HCT116 (cell line): ENCODE measurements around the gene SHROOM3. TPM values are rescaled to one million over a fixed set of nuclear protein-coding genes. Genes with fewer than 3 reads are reported as not detected.

Source experiments
- ATAC-seq: fragments of 200-7000 bp; cut with Tn5 transposase; 2 replicates; pipeline ENCODE4 v1.9.1; 2020; ENCODE audit warnings: mild to moderate bottlenecking, moderate library complexity
- BruUV-seq: library from RNA; stranded (reverse); fragments of 400-500 nt; replicated peaks from 2 replicates; lab custom pipeline; 2021; lab: Mats Ljungman, UMichigan
- CTCF ChIA-PET: fragments of 300-600 bp; sonication (Branson Sonifier 250); formaldehyde crosslinking; loops from one replicate; lab custom pipeline; 2021; ENCODE audit warnings: antibody characterized with exemption; lab: Charles Lee
- POLR2A ChIA-PET: fragments of 300-600, 350-600 bp; sonication (Branson Sonifier 250); formaldehyde crosslinking; loops from one replicate; lab custom pipeline; 2021; ENCODE audit warnings: antibody characterized with exemption; lab: Charles Lee
- RAD21 ChIA-PET, 2 experiments: fragments of 300-600 bp; sonication (Branson Sonifier 250); formaldehyde crosslinking; loops; one replicate each; lab custom pipeline; 2023; ENCODE audit warnings: low total read pairs in 2 of 2; ENCODE audit not compliant: uncharacterized antibody in 2 of 2, unreplicated experiment in 2 of 2, low non-redundant PET in 1 of 2; lab: Charles Lee
- DNase-seq: peaks from one replicate; pipeline ENCODE4 v3.0.0-alpha.2; 2010; ENCODE audit warnings: low read depth, low spot score
- H2AFZ ChIP-seq: fragments of 200-600 bp; shearing (Covaris generic), sonication (generic); 2 replicates; pipeline ENCODE4 v1.6.1; 2017; ENCODE audit warnings: low read depth, mixed run types, mixed read lengths, antibody characterized with exemption, low read length; ENCODE audit not compliant: poor library complexity, severe bottlenecking
- H3K27ac ChIP-seq: 2 replicates; pipeline ENCODE4 v1.5.1; 2012; ENCODE audit warnings: low read depth, low read length
- H3K27me3 ChIP-seq: fragments of 200-600 bp; sonication (generic); 2 replicates; pipeline ENCODE4 v1.6.1; 2016; ENCODE audit warnings: mixed run types, low read length, mixed read lengths; ENCODE audit not compliant: insufficient read depth
- H3K36me3 ChIP-seq, 2 experiments: fragments of 200-500 bp in 1 of 2; fragments of 200-600 bp in 1 of 2; sonication (Bioruptor generic) in 1 of 2; sonication (generic) in 1 of 2; 2 replicates each; pipeline versions ENCODE4 v1.5.1 to v1.6.1; 2014 to 2016; ENCODE audit warnings: low read length in 2 of 2, inconsistent platforms in 1 of 2, mixed read lengths in 1 of 2, mixed run types in 1 of 2; ENCODE audit not compliant: insufficient read depth in 2 of 2, control insufficient read depth in 1 of 2
- H3K4me1 ChIP-seq, 2 experiments: fragments of 200-600 bp in 1 of 2; sonication (generic) in 1 of 2; 2 replicates each; pipeline versions ENCODE4 v1.5.1 to v1.6.1; 2012 to 2017; ENCODE audit warnings: low read length in 2 of 2, inconsistent platforms in 1 of 2, mild to moderate bottlenecking in 1 of 2, mixed read lengths in 1 of 2, mixed run types in 1 of 2, moderate library complexity in 1 of 2; ENCODE audit not compliant: insufficient read depth in 2 of 2, control insufficient read depth in 1 of 2
- H3K4me2 ChIP-seq: fragments of 200-600 bp; sonication (generic); 2 replicates; pipeline ENCODE4 v1.6.1; 2017; ENCODE audit warnings: mixed run types, low read length, mixed read lengths
- H3K4me3 ChIP-seq, 2 experiments: fragments of 200-600 bp in 1 of 2; sonication (generic) in 1 of 2; replicated peaks in 1 of 2; 2 replicates each; pipeline ENCODE4 v1.5.1; 2011 to 2016; ENCODE audit warnings: low read length in 2 of 2, control low read depth in 1 of 2, low read depth in 1 of 2, mild to moderate bottlenecking in 1 of 2, mixed read lengths in 1 of 2, mixed run types in 1 of 2
- H3K79me2 ChIP-seq: fragments of 200-600 bp; sonication (generic); 2 replicates; pipeline ENCODE4 v1.6.1; 2017; ENCODE audit warnings: mild to moderate bottlenecking, mixed run types, low read length, moderate library complexity, mixed read lengths; ENCODE audit not compliant: insufficient read depth
- H3K9ac ChIP-seq: fragments of 200-600 bp; sonication (generic); 2 replicates; pipeline ENCODE4 v1.6.1; 2016; ENCODE audit warnings: low read length, mixed read lengths
- H3K9me2 ChIP-seq: fragments of 200-600 bp; sonication (generic), shearing (Covaris generic); 2 replicates; pipeline ENCODE4 v1.6.1; 2017; ENCODE audit warnings: mixed run types, mild to moderate bottlenecking, moderate library complexity; ENCODE audit not compliant: insufficient read depth
- H3K9me3 ChIP-seq, 2 experiments: fragments of 200-500 bp in 1 of 2; fragments of 200-600 bp in 1 of 2; sonication (Bioruptor generic) in 1 of 2; sonication (generic) in 1 of 2; 2 replicates each; pipeline ENCODE4 v1.6.1; 2014 to 2017; ENCODE audit warnings: low read length in 2 of 2, mixed read lengths in 2 of 2, inconsistent platforms in 1 of 2, low read depth in 1 of 2, mild to moderate bottlenecking in 1 of 2, mixed run types in 1 of 2, moderate library complexity in 1 of 2; ENCODE audit not compliant: control insufficient read depth in 1 of 2, insufficient read depth in 1 of 2
- H4K20me1 ChIP-seq: fragments of 200-600 bp; sonication (generic), shearing (Covaris generic); 2 replicates; pipeline ENCODE4 v1.6.1; 2017; ENCODE audit warnings: mixed run types, mild to moderate bottlenecking, moderate library complexity; ENCODE audit not compliant: insufficient read depth
- ATF3 ChIP-seq: IDR thresholded peaks from 2 replicates; pipeline ENCODE4 v1.6.1; 2012
- EGR1 ChIP-seq: IDR thresholded peaks from 2 replicates; pipeline ENCODE4 v1.6.1; 2012; ENCODE audit warnings: low read depth
- ELF1 ChIP-seq: IDR thresholded peaks from 2 replicates; pipeline ENCODE4 v1.6.1; 2012; ENCODE audit warnings: low read depth, borderline replicate concordance
- EZH2 ChIP-seq: fragments of 200-600 bp; sonication (generic); IDR thresholded peaks from 2 replicates; pipeline ENCODE4 v1.6.1; 2017; ENCODE audit warnings: antibody characterized with exemption, mixed run types
- EZH2phosphoT487 ChIP-seq: fragments of 200-600 bp; IDR thresholded peaks from 2 replicates; pipeline ENCODE4 v1.6.1; 2018; ENCODE audit warnings: antibody characterized with exemption, borderline replicate concordance
- FOSL1 ChIP-seq: IDR thresholded peaks from 2 replicates; pipeline ENCODE4 v1.6.1; 2012; ENCODE audit warnings: low read depth
- JUND ChIP-seq: IDR thresholded peaks from 2 replicates; pipeline ENCODE4 v1.6.1; 2012
- MAX ChIP-seq: IDR thresholded peaks from 2 replicates; pipeline ENCODE4 v1.6.1; 2012
- POLR2A ChIP-seq: IDR thresholded peaks from 2 replicates; pipeline ENCODE4 v1.7.0; 2011; ENCODE audit warnings: borderline replicate concordance; ENCODE audit not compliant: insufficient read depth, insufficient read length; ENCODE audit errors: extremely low read depth
- POLR2AphosphoS5 ChIP-seq: IDR thresholded peaks from 2 replicates; pipeline ENCODE4 v1.6.1; 2011; ENCODE audit warnings: mild to moderate bottlenecking, low read depth, low read length, moderate library complexity
- REST ChIP-seq: IDR thresholded peaks from 2 replicates; pipeline ENCODE4 v1.6.1; 2012; ENCODE audit warnings: low read depth
- SIN3A ChIP-seq: IDR thresholded peaks from 2 replicates; pipeline ENCODE4 v1.6.1; 2012; ENCODE audit warnings: low read depth
- SRF ChIP-seq: IDR thresholded peaks from 2 replicates; pipeline ENCODE4 v1.6.1; 2012; ENCODE audit warnings: low read depth
- TCF7L2 ChIP-seq: IDR thresholded peaks from 2 replicates; pipeline ENCODE4 v1.7.0; 2011; ENCODE audit warnings: borderline replicate concordance, inconsistent platforms; ENCODE audit not compliant: insufficient read depth, insufficient read length; ENCODE audit errors: extremely low read depth
- ZFX ChIP-seq: fragments of 450-650 bp; IDR thresholded peaks from 2 replicates; pipeline ENCODE4 v1.6.1; 2017
- ZNF274 ChIP-seq: fragments of 200-500 bp; sonication (Bioruptor generic); IDR thresholded peaks from 2 replicates; pipeline ENCODE4 v1.6.1; 2014; ENCODE audit warnings: mild to moderate bottlenecking, low read depth, low read length, inconsistent platforms
- intact Hi-C: fragments of 100-400 bp; cut with micrococcal nuclease; formaldehyde crosslinking; loops from 2 replicates; pipeline ENCODE4 v1.10.0; 2022
- total RNA-seq: library from RNA; stranded (reverse); gene quantifications from one replicate; pipeline ENCODE4 v1.2.1, GENCODE V29; 2021; ENCODE audit not compliant: unreplicated experiment

SHROOM3 gene
- total RNA-seq, 1 experiment from 2014 or later: 22.5 TPM

GRCh38 chr4:76722838-76723237 is 287.8 kb downstream of the SHROOM3 start:
- no peaks in the 10 kb centered on the region for H3K27me3 ChIP-seq
- peak overlapping the region; percentile 72 for H3K4me2 ChIP-seq
- no peaks in the 10 kb centered on the region for H4K20me1 ChIP-seq
- no peak for TF ChIP-seq ATF3
- TF ChIP-seq EGR1: no peak
- TF ChIP-seq SIN3A: no peak
- no peak for TF ChIP-seq ZNF274
- no peak for TF ChIP-seq ELF1
- TF ChIP-seq SRF: no peak
- TF ChIP-seq EZH2phosphoT487: no peak
- no peak for TF ChIP-seq EZH2
- no peak for TF ChIP-seq POLR2A
- TF ChIP-seq POLR2AphosphoS5: no peak
- TF ChIP-seq FOSL1: no peak
- no peak for TF ChIP-seq TCF7L2
- no peak for TF ChIP-seq REST
- TF ChIP-seq JUND: no peak
- TF ChIP-seq MAX: no peak
- no peak for TF ChIP-seq ZFX
- ChIA-PET POLR2A (no interaction called here), CTCF (interaction anchor here (1.3 kb wide), 1 partner anchor 8 kb away, joined by 4 read pairs; no protein-coding TSS in a partner anchor), RAD21 (interaction anchor here in 1 of 2 experiments (1.0 kb wide), 1 partner anchor 23 kb away, joined by 3 read pairs; no protein-coding TSS in a partner anchor)
- H2AFZ ChIP-seq: no peak overlapping the region
- no peaks in the 10 kb centered on the region for H3K9me3 ChIP-seq
- DNase-seq (no peak), ATAC-seq (0 out of 2 replicates have a peak, but pooled peaks have one; percentile 13)
- peak overlapping the region; percentile 40; the same call in 1 of the 2 replicates for H3K9ac ChIP-seq
- H3K9me2 ChIP-seq: no peaks in the 10 kb centered on the region
- intact Hi-C loops: loop anchor here (5.0 kb wide), 1 partner anchor 136 kb away; no protein-coding TSS in a partner anchor
- no peaks in the 10 kb centered on the region for H3K36me3 ChIP-seq
- no peak overlapping the region for H3K4me3 ChIP-seq
- H3K79me2 ChIP-seq: no peaks in the 10 kb centered on the region; the same call in 1 of the 2 replicates
- H3K4me1 ChIP-seq: peaks cover 40 to 41% of the 10 kb centered on the region in 2 experiments
- BruUV-seq: no TSS peak
- peak overlapping the region; percentile 25; the same call in 1 of the 2 replicates for H3K27ac ChIP-seq
